ENCODE measurements around the gene CELF3.
"Not testable (repeated sequence)": the region's sequence is repeated elsewhere in the genome, so short reads cannot be mapped to it uniquely, and the experiment has no call there.

CELF3 gene

GRCh38 chr1:151673407-151673806 lies 43.2 kb downstream of the CELF3 start:
- in situ Hi-C loops (cut with HindIII; ENCODE audit: low pct_ligation_motif_present, low sequenced_read_pairs): no loop called here
- Histone ChIP-seq H3K4me3 (ENCODE audit: low read depth, low read length) (no peak overlapping the region), H3K36me3 (replicated peaks) (peaks cover 7% of the 10 kb centered on the region), H3K27me3 (replicated peaks) (no peaks in the 10 kb centered on the region), H3K27ac (no peak overlapping the region)
- TF ChIP-seq, protein P1, sequence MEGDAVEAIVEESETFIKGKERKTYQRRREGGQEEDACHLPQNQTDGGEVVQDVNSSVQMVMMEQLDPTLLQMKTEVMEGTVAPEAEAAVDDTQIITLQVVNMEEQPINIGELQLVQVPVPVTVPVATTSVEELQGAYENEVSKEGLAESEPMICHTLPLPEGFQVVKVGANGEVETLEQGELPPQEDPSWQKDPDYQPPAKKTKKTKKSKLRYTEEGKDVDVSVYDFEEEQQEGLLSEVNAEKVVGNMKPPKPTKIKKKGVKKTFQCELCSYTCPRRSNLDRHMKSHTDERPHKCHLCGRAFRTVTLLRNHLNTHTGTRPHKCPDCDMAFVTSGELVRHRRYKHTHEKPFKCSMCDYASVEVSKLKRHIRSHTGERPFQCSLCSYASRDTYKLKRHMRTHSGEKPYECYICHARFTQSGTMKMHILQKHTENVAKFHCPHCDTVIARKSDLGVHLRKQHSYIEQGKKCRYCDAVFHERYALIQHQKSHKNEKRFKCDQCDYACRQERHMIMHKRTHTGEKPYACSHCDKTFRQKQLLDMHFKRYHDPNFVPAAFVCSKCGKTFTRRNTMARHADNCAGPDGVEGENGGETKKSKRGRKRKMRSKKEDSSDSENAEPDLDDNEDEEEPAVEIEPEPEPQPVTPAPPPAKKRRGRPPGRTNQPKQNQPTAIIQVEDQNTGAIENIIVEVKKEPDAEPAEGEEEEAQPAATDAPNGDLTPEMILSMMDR (IDR thresholded peaks at IDR 0.05; ENCODE audit: low read depth, low read length, missing control alignments): no peak
- DNase-seq: no peak

- H3K27me3 ChIP-seq (replicated peaks); H3K4me3 ChIP-seq (ENCODE audit: low read depth, low read length); in situ Hi-C loops (cut with HindIII; ENCODE audit: low pct_ligation_motif_present, low sequenced_read_pairs); DNase-seq; H3K36me3 ChIP-seq (replicated peaks); H3K27ac ChIP-seq: not testable (repeated sequence)
These were observed 46.4 kb downstream of the CELF3 start for GRCh38 chr1:151670036-151670675.

DNA sequence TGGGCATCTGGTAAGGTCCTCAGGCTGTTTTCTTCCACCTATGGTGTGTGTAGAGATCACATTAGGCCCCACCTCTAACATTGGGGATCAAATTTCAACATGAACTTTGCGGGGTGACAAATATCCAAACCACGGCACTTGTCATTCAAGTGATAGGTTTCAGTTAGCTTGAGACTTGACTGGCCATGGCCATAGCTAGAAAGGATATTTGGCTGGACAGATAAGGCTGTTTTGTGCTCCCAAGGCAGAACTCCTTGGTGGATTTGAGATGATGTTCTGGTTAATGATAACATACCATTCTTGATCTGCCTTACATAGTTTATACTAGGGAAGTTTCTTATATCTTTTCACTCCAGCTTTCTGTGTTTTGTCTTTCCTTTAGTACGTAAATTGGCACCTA lies 48.5 kb downstream of the CELF3 start:
- H3K36me3 ChIP-seq (replicated peaks): peaks cover 7% of the 10 kb centered on the region
- DNase-seq: no peak
- H3K4me3 ChIP-seq (ENCODE audit: low read depth, low read length): no peak overlapping the region
- in situ Hi-C loops (cut with HindIII; ENCODE audit: low pct_ligation_motif_present, low sequenced_read_pairs): no loop called here
- TF ChIP-seq, protein P1 (IDR thresholded peaks at IDR 0.05; ENCODE audit: low read depth, low read length, missing control alignments): no peak
- H3K27me3 ChIP-seq (replicated peaks): no peaks in the 10 kb centered on the region
- no peak overlapping the region for H3K27ac ChIP-seq

GRCh38 chr1:151661751-151662150 lies 54.9 kb downstream of the CELF3 start:
- no peak overlapping the region for H3K27ac ChIP-seq
- DNase-seq: no peak
- in situ Hi-C loops (cut with HindIII; ENCODE audit: low pct_ligation_motif_present, low sequenced_read_pairs): no loop called here
- no peak overlapping the region for H3K4me3 ChIP-seq (ENCODE audit: low read depth, low read length)
- peaks cover 2% of the 10 kb centered on the region for H3K36me3 ChIP-seq (replicated peaks)
- no peaks in the 10 kb centered on the region for H3K27me3 ChIP-seq (replicated peaks)
- TF ChIP-seq, protein P1 (IDR thresholded peaks at IDR 0.05; ENCODE audit: low read depth, low read length, missing control alignments): no peak

- Histone ChIP-seq H3K27me3 (replicated peaks) (no peaks in the 10 kb centered on the region), H3K27ac (no peak overlapping the region), H3K4me3 (ENCODE audit: low read depth, low read length) (no peak overlapping the region), H3K36me3 (replicated peaks) (peaks cover 2% of the 10 kb centered on the region)
- TF ChIP-seq, protein P1 (IDR thresholded peaks at IDR 0.05; ENCODE audit: low read depth, low read length, missing control alignments): no peak
- in situ Hi-C loops (cut with HindIII; ENCODE audit: low pct_ligation_motif_present, low sequenced_read_pairs): no loop called here
- no peak for DNase-seq
These were observed 61.2 kb downstream of the CELF3 start for GRCh38 chr1:151655371-151655770.

GRCh38 chr1:151653397-151653796 lies 63.2 kb downstream of the CELF3 start:
- DNase-seq: peak; percentile 61
- Histone ChIP-seq H3K36me3 (replicated peaks) (no peaks in the 10 kb centered on the region), H3K27me3 (replicated peaks) (no peaks in the 10 kb centered on the region), H3K27ac (no peak overlapping the region), H3K4me3 (ENCODE audit: low read depth, low read length) (no peak overlapping the region)
- TF ChIP-seq, protein P1 (IDR thresholded peaks at IDR 0.05; ENCODE audit: low read depth, low read length, missing control alignments): no peak
- in situ Hi-C loops (cut with HindIII; ENCODE audit: low pct_ligation_motif_present, low sequenced_read_pairs): no loop called here

Data from brain microvascular endothelial cell (primary cell).